Activated CD4-positive, CD25-positive, alpha-beta regulatory T cell treated with anti-CD3 and anti-CD28 coated beads, Interleukin-2, amount 50 U/mL, for 72 hours (primary cell): ENCODE results near the gene TPGS1.

Experiments
- DNase-seq: peaks from one replicate; pipeline ENCODE4 v3.0.0; 2021

Gene TPGS1

GRCh38 chr19:522726-523125, 15.4 kb downstream of the TPGS1 start:
- DNase-seq, result no peak

- no peak for DNase-seq
Observed at GRCh38 chr19:524062-524674, 16.9 kb downstream of the TPGS1 start.

- DNase-seq, result no peak
Observed at GRCh38 chr19:525029-525428, 17.7 kb downstream of the TPGS1 start.

GRCh38 chr19:525857-526419, 18.6 kb downstream of the TPGS1 start:
- no peak for DNase-seq

- no peak for DNase-seq
Observed at GRCh38 chr19:530134-531008, 23.1 kb downstream of the TPGS1 start.

- peak; percentile 96 for DNase-seq
Observed at GRCh38 chr19:531009-531752, 23.9 kb downstream of the TPGS1 start.

- DNase-seq, result no peak
Observed at GRCh38 chr19:531753-532560, 24.7 kb downstream of the TPGS1 start, which contains the start of gene CDC34. Gene CDC34 (plus strand): TSS chr19:531760. CDS start chr19:531932, 172 bp downstream.

- no peak for DNase-seq
Observed at GRCh38 chr19:532561-533363, 25.5 kb downstream of the TPGS1 start.

GRCh38 chr19:533364-534058, 26.2 kb downstream of the TPGS1 start:
- DNase-seq, result no peak

- DNase-seq, result no peak
Observed at GRCh38 chr19:534088-534487, 26.8 kb downstream of the TPGS1 start.

GRCh38 chr19:535017-535835, 27.9 kb downstream of the TPGS1 start:
- no peak for DNase-seq

- no peak for DNase-seq
Observed at GRCh38 chr19:536031-536880, 29.0 kb downstream of the TPGS1 start.

GRCh38 chr19:536881-537404, 29.6 kb downstream of the TPGS1 start:
- DNase-seq, result no peak

- DNase-seq, result no peak
Observed at GRCh38 chr19:538641-539428, 31.5 kb downstream of the TPGS1 start.

GRCh38 chr19:539429-540030, 32.2 kb downstream of the TPGS1 start:
- no peak for DNase-seq

GRCh38 chr19:540867-541637, 33.8 kb downstream of the TPGS1 start:
- DNase-seq, result no peak

- no peak for DNase-seq
Observed at GRCh38 chr19:541699-542098, 34.4 kb downstream of the TPGS1 start.
